ENCODE measurements around the gene PRKAG2.
"Not testable (repeated sequence)": the region's sequence is repeated elsewhere in the genome, so short reads cannot be mapped to it uniquely, and the experiment has no call there.

PRKAG2 gene

GRCh38 chr7:151919595-151919994 is 42.7 kb upstream of the PRKAG2 start:
- Histone ChIP-seq H3K36me3 (ENCODE audit: insufficient read depth) (no peaks in the 10 kb centered on the region), H2AFZ (ENCODE audit: low read depth) (no peak overlapping the region), H3K4me1 (ENCODE audit: low read depth, poor library complexity, severe bottlenecking) (no peaks in the 10 kb centered on the region), H3K9ac (no peak overlapping the region), H4K20me1 (ENCODE audit: insufficient read depth) (no peaks in the 10 kb centered on the region), H3K27ac (no peak overlapping the region), H3K4me3 (IDR thresholded peaks at IDR 0.05; ENCODE audit: insufficient read depth, low read depth, low read length) (no peak overlapping the region), H3K27me3 (ENCODE audit: insufficient read depth, low read depth) (no peaks in the 10 kb centered on the region), H3K79me2 (ENCODE audit: insufficient read depth, low read depth) (no peaks in the 10 kb centered on the region), H3K4me2 (no peak overlapping the region)
- no peak for TF ChIP-seq CTCF (conservative IDR thresholded peaks at IDR 0.05; ENCODE audit: low read depth, low read length)

DNA sequence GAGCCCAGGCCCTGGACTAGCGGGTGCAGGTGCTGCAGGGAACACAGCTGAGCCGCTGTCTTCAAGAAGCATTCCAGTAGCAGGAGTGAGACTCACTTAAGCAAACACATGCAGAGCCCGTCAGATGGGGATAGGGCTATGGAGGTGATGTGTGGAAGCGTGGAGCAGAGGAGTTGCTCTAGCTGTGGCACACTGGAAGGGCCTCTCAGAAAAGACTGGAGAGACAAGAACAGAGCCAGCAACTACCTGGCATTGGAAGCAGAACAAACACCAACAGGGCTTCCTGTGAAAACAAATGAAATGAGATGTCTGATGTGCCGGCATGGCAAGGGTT is 41.6 kb upstream of the PRKAG2 start:
- Histone ChIP-seq H3K4me2 (no peak overlapping the region), H3K36me3 (ENCODE audit: insufficient read depth) (no peaks in the 10 kb centered on the region), H3K4me1 (ENCODE audit: low read depth, poor library complexity, severe bottlenecking) (no peaks in the 10 kb centered on the region), H3K27me3 (ENCODE audit: insufficient read depth, low read depth) (no peaks in the 10 kb centered on the region), H4K20me1 (ENCODE audit: insufficient read depth) (no peaks in the 10 kb centered on the region), H3K79me2 (ENCODE audit: insufficient read depth, low read depth) (no peaks in the 10 kb centered on the region), H3K9ac (no peak overlapping the region), H3K27ac (no peak overlapping the region), H2AFZ (ENCODE audit: low read depth) (no peak overlapping the region), H3K4me3 (IDR thresholded peaks at IDR 0.05; ENCODE audit: insufficient read depth, low read depth, low read length) (no peak overlapping the region)
- no peak for TF ChIP-seq CTCF (conservative IDR thresholded peaks at IDR 0.05; ENCODE audit: low read depth, low read length)

- H3K4me3 ChIP-seq (IDR thresholded peaks at IDR 0.05; ENCODE audit: insufficient read depth, low read depth, low read length) = no peak overlapping the region
- no peak for TF ChIP-seq CTCF (conservative IDR thresholded peaks at IDR 0.05; ENCODE audit: low read depth, low read length)
Observed at GRCh38 chr7:151917791-151918509, 41.0 kb upstream of the PRKAG2 start.

GRCh38 chr7:151914051-151914450 is 37.1 kb upstream of the PRKAG2 start:
- H3K27ac ChIP-seq = no peak overlapping the region

More at GRCh38 chr7:151917791-151918509, 41.0 kb upstream of the PRKAG2 start:
- no peak overlapping the region for H3K4me2 ChIP-seq
- no peak overlapping the region for H2AFZ ChIP-seq (ENCODE audit: low read depth)
- H3K27ac ChIP-seq = no peak overlapping the region
- H3K79me2 ChIP-seq (ENCODE audit: insufficient read depth, low read depth) = no peaks in the 10 kb centered on the region
- no peaks in the 10 kb centered on the region for H3K36me3 ChIP-seq (ENCODE audit: insufficient read depth)
- H4K20me1 ChIP-seq (ENCODE audit: insufficient read depth) = no peaks in the 10 kb centered on the region
- H3K27me3 ChIP-seq (ENCODE audit: insufficient read depth, low read depth) = no peaks in the 10 kb centered on the region
- H3K9ac ChIP-seq = no peak overlapping the region
- H3K4me1 ChIP-seq (ENCODE audit: low read depth, poor library complexity, severe bottlenecking) = no peaks in the 10 kb centered on the region

GRCh38 chr7:151910655-151911054 is 33.7 kb upstream of the PRKAG2 start:
- H2AFZ ChIP-seq (ENCODE audit: low read depth); H3K4me1 ChIP-seq (ENCODE audit: low read depth, poor library complexity, severe bottlenecking); H3K4me3 ChIP-seq (IDR thresholded peaks at IDR 0.05; ENCODE audit: insufficient read depth, low read depth, low read length); H3K4me2 ChIP-seq; H3K9ac ChIP-seq; H3K36me3 ChIP-seq (ENCODE audit: insufficient read depth); H3K27me3 ChIP-seq (ENCODE audit: insufficient read depth, low read depth); H4K20me1 ChIP-seq (ENCODE audit: insufficient read depth); H3K79me2 ChIP-seq (ENCODE audit: insufficient read depth, low read depth); H3K27ac ChIP-seq: not testable (repeated sequence)

More at GRCh38 chr7:151914051-151914450, 37.1 kb upstream of the PRKAG2 start:
- Histone ChIP-seq H3K4me2 (no peak overlapping the region), H2AFZ (ENCODE audit: low read depth) (no peak overlapping the region), H3K36me3 (ENCODE audit: insufficient read depth) (no peaks in the 10 kb centered on the region), H3K9ac (no peak overlapping the region), H4K20me1 (ENCODE audit: insufficient read depth) (no peaks in the 10 kb centered on the region), H3K79me2 (ENCODE audit: insufficient read depth, low read depth) (no peaks in the 10 kb centered on the region), H3K4me1 (ENCODE audit: low read depth, poor library complexity, severe bottlenecking) (no peaks in the 10 kb centered on the region), H3K4me3 (IDR thresholded peaks at IDR 0.05; ENCODE audit: insufficient read depth, low read depth, low read length) (no peak overlapping the region), H3K27me3 (ENCODE audit: insufficient read depth, low read depth) (no peaks in the 10 kb centered on the region)
- no peak for TF ChIP-seq CTCF (conservative IDR thresholded peaks at IDR 0.05; ENCODE audit: low read depth, low read length)

DNA sequence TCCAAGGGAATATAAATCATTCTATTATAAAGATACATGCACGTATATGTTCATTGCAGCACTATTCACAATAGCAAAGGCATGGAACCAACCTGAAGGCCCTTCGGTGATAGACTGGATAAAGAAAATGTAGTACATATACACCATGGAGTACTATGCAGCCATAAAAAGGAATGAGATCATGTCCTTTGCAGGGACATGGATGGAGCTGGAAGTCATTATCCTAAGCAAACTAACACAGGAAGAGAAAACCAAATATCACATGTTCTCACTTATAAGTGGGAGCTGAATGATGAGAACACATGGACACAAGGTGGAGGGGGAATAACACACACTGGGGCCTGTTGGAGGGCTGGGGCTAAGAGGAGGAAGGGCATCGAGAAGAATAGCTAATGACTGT is 30.2 kb upstream of the PRKAG2 start:
- not testable (repeated sequence) for H3K27ac ChIP-seq; H3K27me3 ChIP-seq (ENCODE audit: insufficient read depth, low read depth); H3K79me2 ChIP-seq (ENCODE audit: insufficient read depth, low read depth); H3K4me1 ChIP-seq (ENCODE audit: low read depth, poor library complexity, severe bottlenecking); H3K9ac ChIP-seq; H4K20me1 ChIP-seq (ENCODE audit: insufficient read depth); H3K36me3 ChIP-seq (ENCODE audit: insufficient read depth); H3K4me2 ChIP-seq; H2AFZ ChIP-seq (ENCODE audit: low read depth); H3K4me3 ChIP-seq (IDR thresholded peaks at IDR 0.05; ENCODE audit: insufficient read depth, low read depth, low read length)
